ENCODE measurements around the gene FRA10AC1.

The FRA10AC1 gene

DNA sequence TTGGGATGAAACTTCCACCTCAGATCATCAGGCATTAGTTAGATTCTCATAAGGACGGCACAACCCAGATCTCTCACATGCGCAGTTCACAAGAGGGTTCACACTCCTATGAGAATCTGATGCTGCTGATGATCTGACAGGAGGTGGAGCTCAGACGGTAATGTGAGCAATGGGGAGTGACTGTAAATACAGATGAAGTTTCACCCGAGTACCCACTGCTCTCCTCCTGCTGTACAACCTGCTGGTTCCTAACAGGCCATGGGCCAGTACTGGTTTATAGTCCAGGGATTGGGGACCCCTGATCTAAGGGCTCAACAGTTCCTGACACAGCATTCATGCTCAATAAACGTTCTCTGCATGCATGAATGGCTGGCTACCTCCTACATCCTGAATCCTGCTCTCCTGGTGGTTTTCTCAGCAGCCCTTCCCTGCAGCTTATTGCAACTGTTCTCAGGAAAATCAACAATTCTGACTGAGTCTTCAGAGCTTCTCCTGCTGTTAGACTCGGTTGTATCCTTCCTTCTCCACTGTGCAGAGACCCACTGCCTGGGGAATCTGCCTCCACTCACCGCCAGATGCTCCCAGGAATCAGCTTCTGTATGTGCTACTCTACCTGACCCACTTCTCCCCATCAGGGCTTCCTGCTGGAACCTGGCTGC, 72.6 kb downstream of the FRA10AC1 start:
- no peak for TF ChIP-seq CTCF (IDR thresholded peaks at IDR 0.05; ENCODE audit: control extremely low read depth, extremely low read depth, low read depth, missing control alignments)
- ChIA-PET POLR2A (no interaction called here), CTCF (no interaction called here)
- no peak for DNase-seq (ENCODE audit: extremely low spot score)

- no peak for TF ChIP-seq CTCF (IDR thresholded peaks at IDR 0.05; ENCODE audit: control extremely low read depth, extremely low read depth, low read depth, missing control alignments)
- ChIA-PET CTCF (no interaction called here), POLR2A (no interaction called here)
- no peak for DNase-seq (ENCODE audit: extremely low spot score)
Observed at GRCh38 chr10:93628858-93629257, 73.5 kb downstream of the FRA10AC1 start.

DNA sequence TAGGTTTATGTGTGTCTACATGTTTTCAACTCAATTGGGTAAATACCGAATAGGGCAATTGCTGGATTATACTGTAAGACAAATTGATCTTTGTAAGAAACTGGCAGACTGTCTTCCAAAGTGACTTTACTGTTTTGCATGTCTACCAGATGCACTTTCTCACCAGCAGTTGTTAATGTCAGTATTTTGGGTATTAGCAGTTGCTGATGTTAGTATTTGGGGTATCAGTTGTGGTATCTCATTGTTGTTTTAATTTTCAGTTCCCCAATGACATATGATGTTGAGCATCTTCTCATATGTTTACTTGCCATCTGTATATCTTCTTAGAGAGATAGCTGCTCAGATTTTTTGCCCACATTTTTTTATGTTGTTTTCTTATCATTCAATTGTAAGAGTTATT, 79.5 kb downstream of the FRA10AC1 start:
- ChIA-PET CTCF (interaction anchor here (1.0 kb wide), 1 partner anchor 12 kb away, joined by 3 read pairs; no protein-coding TSS in a partner anchor), POLR2A (no interaction called here)
- DNase-seq (ENCODE audit: extremely low spot score): no peak
- TF ChIP-seq CTCF (IDR thresholded peaks at IDR 0.05; ENCODE audit: control extremely low read depth, extremely low read depth, low read depth, missing control alignments): no peak

- no peak for TF ChIP-seq CTCF (IDR thresholded peaks at IDR 0.05; ENCODE audit: control extremely low read depth, extremely low read depth, low read depth, missing control alignments)
- CTCF ChIA-PET: no interaction called here
- no peak for DNase-seq (ENCODE audit: extremely low spot score)
- POLR2A ChIA-PET: no interaction called here
Observed at GRCh38 chr10:93620925-93621324, 81.5 kb downstream of the FRA10AC1 start.

Data from GM10248 (cell line).